Transverse colon (tissue), 3 donors: ENCODE results near the gene OAS2.

Source experiments
- CTCF ChIP-seq, 5 experiments: fragments of 200-600 bp in 3 of 5; fragments of 450-650 bp in 2 of 5; sonication (generic) in 3 of 5; IDR thresholded peaks; 1 replicate in 2 of 5; 2 replicates in 3 of 5; pipeline ENCODE4 v1.5.1; 2016 to 2017; ENCODE audit warnings: antibody characterized with exemption in 5 of 5, inconsistent platforms in 3 of 5, mild to moderate bottlenecking in 2 of 5, moderate library complexity in 1 of 5
- POLR2A ChIP-seq: fragments of 450-650 bp; IDR thresholded peaks from one replicate; pipeline ENCODE4 v1.6.1; 2016; ENCODE audit warnings: antibody characterized with exemption, mild to moderate bottlenecking, moderate library complexity

- no peak for TF ChIP-seq CTCF (IDR thresholded peaks at IDR 0.05)
- no peak for TF ChIP-seq POLR2A
These were observed 9.2 kb downstream of the OAS2 start for GRCh38 chr12:112987561-112987960.
